ENCODE measurements around the gene INTS14.

INTS14 gene

DNA sequence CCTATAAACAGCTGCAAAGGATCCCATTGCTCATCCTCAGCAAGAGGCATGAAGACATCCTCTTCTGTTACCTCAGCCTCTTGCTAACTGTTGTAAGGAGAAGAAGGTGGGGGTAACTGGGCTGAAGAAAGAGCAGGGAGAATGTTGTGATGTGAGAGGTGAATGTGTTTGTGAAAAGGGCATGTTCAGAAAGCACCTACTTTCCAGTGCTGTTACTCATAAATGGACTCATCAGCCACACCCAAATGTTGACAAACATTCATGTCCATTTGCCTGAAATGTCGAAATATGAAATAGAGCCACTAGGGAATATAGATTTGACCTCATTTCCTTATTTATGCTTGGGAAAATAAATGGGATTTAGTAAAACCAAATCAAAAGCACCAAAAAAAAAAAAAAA lies 23.4 kb upstream of the INTS14 start:
- Histone ChIP-seq H3K36me3 (no peaks in the 10 kb centered on the region), H3K4me2 (peak overlapping the region in 4 of 11 experiments; percentile 14 to 56 (median 22); a peak in 4 of 22 replicates), H3K27me3 (no peaks in the 10 kb centered on the region), H4K20me1 (no peaks in the 10 kb centered on the region), H3K4me3 (no peak overlapping the region), H3K27ac (no peak overlapping the region), H3K9me3 (replicated peaks in 1 of 11) (no peaks in the 10 kb centered on the region), H3K9ac (no peak overlapping the region), H3K4me1 (peaks cover 0 to 17% (median 6%) of the 10 kb centered on the region in 10 experiments; a peak in 8 of 20 replicates)
- TF ChIP-seq Cebpa-rat (IDR thresholded peaks at IDR 0.05) = no peak

- no peak overlapping the region for H3K4me3 ChIP-seq
- no peak for TF ChIP-seq Cebpa-rat (IDR thresholded peaks at IDR 0.05)
- H3K9ac ChIP-seq = no peak overlapping the region
- H3K4me2 ChIP-seq = peak overlapping the region in 2 of 11 experiments; percentile 23 to 56; a peak in 1 of 22 replicates
- H3K27me3 ChIP-seq = no peaks in the 10 kb centered on the region
- no peaks in the 10 kb centered on the region for H4K20me1 ChIP-seq
- H3K9me3 ChIP-seq (replicated peaks in 1 of 11) = no peaks in the 10 kb centered on the region
- H3K36me3 ChIP-seq = no peaks in the 10 kb centered on the region
- H3K4me1 ChIP-seq = peaks cover 0 to 14% (median 4%) of the 10 kb centered on the region in 10 experiments; a peak in 7 of 20 replicates
- no peak overlapping the region for H3K27ac ChIP-seq
These were observed 22.8 kb upstream of the INTS14 start for GRCh38 chr15:65633752-65634151.

DNA sequence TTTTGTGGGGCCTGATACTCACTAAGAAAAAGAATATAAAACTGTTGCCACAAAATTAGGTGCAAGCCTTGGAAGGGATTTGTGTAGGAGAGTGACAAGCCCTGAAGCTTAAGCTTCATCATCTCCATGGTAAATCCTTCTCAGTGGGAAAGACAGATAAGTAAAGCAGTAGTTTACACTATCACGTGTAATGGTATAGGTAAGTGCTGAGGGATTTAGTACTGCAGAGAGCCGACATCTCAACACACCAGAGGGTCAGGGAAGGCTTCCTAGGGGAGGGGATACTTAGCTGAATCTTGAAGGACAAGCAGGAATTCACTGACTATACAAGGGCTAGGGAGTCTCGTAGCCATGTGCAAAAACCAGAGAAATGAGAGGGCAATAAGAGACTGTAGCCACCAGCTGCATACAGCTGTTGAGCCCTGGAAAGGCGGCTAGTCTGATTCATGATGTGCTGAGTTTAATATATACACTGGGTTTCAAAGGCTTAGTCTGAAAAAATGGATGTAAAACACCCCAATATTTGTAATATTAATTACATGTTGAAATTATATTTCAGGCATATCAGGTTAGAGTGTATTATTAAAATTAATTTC lies 21.9 kb upstream of the INTS14 start:
- Histone ChIP-seq H3K9me3 (replicated peaks in 1 of 11) (no peaks in the 10 kb centered on the region), H3K36me3 (no peaks in the 10 kb centered on the region), H3K4me2 (no peak overlapping the region), H3K4me3 (no peak overlapping the region), H3K4me1 (peaks cover 0 to 9% (median 0%) of the 10 kb centered on the region in 10 experiments; a peak in 4 of 20 replicates), H4K20me1 (no peaks in the 10 kb centered on the region), H3K9ac (no peak overlapping the region), H3K27ac (no peak overlapping the region), H3K27me3 (no peaks in the 10 kb centered on the region)
- no peak for TF ChIP-seq Cebpa-rat (IDR thresholded peaks at IDR 0.05)

GRCh38 chr15:65631503-65631902 lies 20.6 kb upstream of the INTS14 start:
- H3K9me3 ChIP-seq (replicated peaks in 1 of 11) = no peaks in the 10 kb centered on the region
- H3K27ac ChIP-seq = no peak overlapping the region
- H3K4me1 ChIP-seq = peaks cover 0 to 9% (median 0%) of the 10 kb centered on the region in 10 experiments; a peak in 4 of 20 replicates
- no peak overlapping the region for H3K4me3 ChIP-seq
- no peak overlapping the region for H3K9ac ChIP-seq
- H3K27me3 ChIP-seq = no peaks in the 10 kb centered on the region
- H4K20me1 ChIP-seq = no peaks in the 10 kb centered on the region
- no peak overlapping the region for H3K4me2 ChIP-seq
- TF ChIP-seq Cebpa-rat (IDR thresholded peaks at IDR 0.05) = no peak
- peaks cover 0 to under 1% (median 0%) of the 10 kb centered on the region in 11 experiments; a peak in 1 of 22 replicates for H3K36me3 ChIP-seq

DNA sequence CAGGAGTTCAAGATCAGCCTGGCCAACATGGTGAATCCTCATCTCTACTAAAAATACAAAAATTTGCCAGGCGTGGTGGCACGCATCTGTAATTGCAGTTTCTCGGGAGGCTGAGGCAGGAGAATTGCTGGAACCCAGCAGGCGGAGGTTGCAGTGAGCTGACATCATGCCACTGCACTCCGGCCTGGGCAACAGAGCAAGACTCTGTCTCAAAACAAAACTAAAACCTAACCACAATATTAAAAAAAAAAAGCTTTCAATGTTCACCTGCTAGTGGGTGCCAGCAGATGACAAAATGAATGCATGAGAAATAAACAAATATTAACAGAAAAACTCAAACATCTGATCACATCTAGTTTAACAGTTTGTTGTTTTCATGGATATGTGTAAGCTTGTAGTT lies 19.8 kb upstream of the INTS14 start:
- Histone ChIP-seq H3K27ac (no peak overlapping the region), H3K9ac (no peak overlapping the region), H3K4me2 (no peak overlapping the region), H4K20me1 (no peaks in the 10 kb centered on the region), H3K36me3 (peaks cover 0 to 7% (median 0%) of the 10 kb centered on the region in 11 experiments; a peak in 6 of 22 replicates), H3K4me3 (no peak overlapping the region), H3K9me3 (replicated peaks in 1 of 11) (no peaks in the 10 kb centered on the region), H3K4me1 (peaks cover 0 to 9% (median 0%) of the 10 kb centered on the region in 10 experiments; a peak in 4 of 20 replicates), H3K27me3 (no peaks in the 10 kb centered on the region)
- TF ChIP-seq Cebpa-rat (IDR thresholded peaks at IDR 0.05) = no peak

- no peak overlapping the region for H3K9ac ChIP-seq
- H4K20me1 ChIP-seq = no peaks in the 10 kb centered on the region
- no peak overlapping the region for H3K27ac ChIP-seq
These were observed 18.6 kb upstream of the INTS14 start for GRCh38 chr15:65629548-65629947.

DNA sequence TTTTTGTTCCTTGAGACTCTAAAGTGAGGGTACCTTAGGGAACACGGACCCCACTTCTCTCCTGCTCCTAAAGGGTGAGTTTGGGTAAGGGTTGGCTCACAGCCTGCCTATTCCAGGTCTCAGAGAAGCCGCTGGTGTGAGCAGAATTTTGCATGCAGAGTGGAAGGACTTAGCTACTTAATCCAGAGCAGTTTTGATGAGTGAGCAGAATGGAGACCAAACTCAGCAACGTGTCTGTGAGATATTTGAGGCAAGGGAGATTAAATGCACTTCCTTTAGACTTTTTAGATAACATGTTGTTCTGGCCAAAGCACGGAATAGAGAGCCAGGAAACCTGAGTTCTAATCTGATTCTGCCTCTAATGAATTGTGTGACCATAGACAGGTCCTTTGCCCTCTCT lies 15.9 kb upstream of the INTS14 start:
- H3K9me3 ChIP-seq (replicated peaks in 1 of 11) = no peaks in the 10 kb centered on the region
- H3K27ac ChIP-seq = no peak overlapping the region
- peaks cover 0 to 14% (median 9%) of the 10 kb centered on the region in 10 experiments; a peak in 12 of 20 replicates for H3K4me1 ChIP-seq
- H3K4me2 ChIP-seq = no peak overlapping the region
- H3K36me3 ChIP-seq = peaks cover 0 to 26% (median 0%) of the 10 kb centered on the region in 11 experiments; a peak in 9 of 22 replicates
- no peak overlapping the region for H3K9ac ChIP-seq
- H3K27me3 ChIP-seq = no peaks in the 10 kb centered on the region
- H3K4me3 ChIP-seq = no peak overlapping the region
- TF ChIP-seq Cebpa-rat (IDR thresholded peaks at IDR 0.05) = no peak
- no peaks in the 10 kb centered on the region for H4K20me1 ChIP-seq

More at GRCh38 chr15:65629548-65629947, 18.6 kb upstream of the INTS14 start:
- no peak overlapping the region for H3K4me2 ChIP-seq
- H3K36me3 ChIP-seq = peaks cover 0 to 19% (median 0%) of the 10 kb centered on the region in 11 experiments; a peak in 9 of 22 replicates
- no peak for TF ChIP-seq Cebpa-rat (IDR thresholded peaks at IDR 0.05)
- H3K9me3 ChIP-seq (replicated peaks in 1 of 11) = no peaks in the 10 kb centered on the region
- peaks cover 0 to 10% (median 7%) of the 10 kb centered on the region in 10 experiments; a peak in 15 of 20 replicates for H3K4me1 ChIP-seq
- H3K27me3 ChIP-seq = no peaks in the 10 kb centered on the region
- H3K4me3 ChIP-seq = no peak overlapping the region

GRCh38 chr15:65623103-65623502 lies 12.2 kb upstream of the INTS14 start:
- Histone ChIP-seq H3K4me2 (no peak overlapping the region), H3K9ac (no peak overlapping the region), H3K36me3 (peaks cover 0 to 26% (median 0%) of the 10 kb centered on the region in 11 experiments; a peak in 9 of 22 replicates), H3K27ac (no peak overlapping the region), H3K4me1 (peaks cover 0 to 14% (median 9%) of the 10 kb centered on the region in 10 experiments; a peak in 12 of 20 replicates), H4K20me1 (no peaks in the 10 kb centered on the region), H3K9me3 (replicated peaks in 1 of 11) (no peaks in the 10 kb centered on the region), H3K27me3 (no peaks in the 10 kb centered on the region), H3K4me3 (no peak overlapping the region)
- no peak for TF ChIP-seq Cebpa-rat (IDR thresholded peaks at IDR 0.05)

- no peaks in the 10 kb centered on the region for H3K27me3 ChIP-seq
- H3K9ac ChIP-seq = no peak within 1 kb of the TSS
- H4K20me1 ChIP-seq = no peaks in the 10 kb centered on the region
- no peak within 1 kb of the TSS for H3K4me3 ChIP-seq
- H3K36me3 ChIP-seq = peaks cover 0 to 26% (median 0%) of the 10 kb centered on the region in 11 experiments; a peak in 9 of 22 replicates
- H3K27ac ChIP-seq = no peak within 1 kb of the TSS
- H3K4me2 ChIP-seq = no peak within 1 kb of the TSS
- TF ChIP-seq Cebpa-rat (IDR thresholded peaks at IDR 0.05) = no peak
- no peaks in the 10 kb centered on the region for H3K9me3 ChIP-seq (replicated peaks in 1 of 11)
- peaks cover 0 to 14% (median 9%) of the 10 kb centered on the region in 10 experiments; a peak in 12 of 20 replicates for H3K4me1 ChIP-seq
These were observed 10.7 kb upstream of the INTS14 start, which contains the start of gene SLC24A1 for GRCh38 chr15:65621638-65622037. Gene SLC24A1 (plus strand): TSS chr15:65621938. CDS start chr15:65624081, 2,143 bp downstream.

Measured in BLaER1 treated with 17β-estradiol and CSF1 and Interleukin-3, amounts not matched to agents 10 nM and 100 nM (cell line).